ENCODE data around the gene NHLRC2. TPM values are rescaled to one million over a fixed set of nuclear protein-coding genes. Genes with fewer than 3 reads are reported as not detected.

Gene NHLRC2
- 30.9 and 31.2 TPM in 2 replicates for total RNA-seq (2021)
- long read RNA-seq, full-length matches to known transcripts = 29 of 51 reads
- long read RNA-seq, partial matches to known transcripts = 17 of 51 reads
- long read RNA-seq, other reads (novel, unspliced or antisense) = 5 of 51 reads

GRCh38 chr10:113854013-113854760 lies at the start of gene NHLRC2, which contains the start of gene DCLRE1A:
Gene NHLRC2, plus strand, starts transcription at chr10:113854661. Its CDS starts 212 bp downstream, at chr10:113854873.
Gene DCLRE1A, minus strand, starts transcription at chr10:113854082. Its CDS starts 900 bp downstream, at chr10:113853182.
- H3K36me3 Mint-ChIP-seq (ENCODE audit: insufficient read depth in 1 of 3, low read depth in 3 of 3) = peaks cover 0 to 15% (median 3%) of the 10 kb centered on the region in 3 experiments; a peak in 5 of 7 replicates
- Histone ChIP-seq H3T11ph (ENCODE audit: low read length) (peak within 1 kb of the TSS; percentile 24), H2BK120ac (ENCODE audit: low read depth, low read length, poor library complexity, severe bottlenecking) (peak within 1 kb of the TSS; percentile 83), H2BK12ac (ENCODE audit: insufficient read length, low read depth, low read length) (peak within 1 kb of the TSS; percentile 93), H3K4me2 (ENCODE audit: insufficient read depth, insufficient read length, low read length) (peak within 1 kb of the TSS; percentile 78), H2BK15ac (ENCODE audit: low read depth, low read length) (no peak within 1 kb of the TSS; the same call in 1 of the 2 replicates), H2BK5ac (ENCODE audit: insufficient read length, low read length) (peak within 1 kb of the TSS; percentile 90), H3K27me3 (ENCODE audit: insufficient read depth, low read length) (no peaks in the 10 kb centered on the region), H3K18ac (ENCODE audit: insufficient read length, low read depth, low read length) (peak within 1 kb of the TSS; percentile 100), H3K9ac (ENCODE audit: extremely low read depth, insufficient read length, low read length) (peak within 1 kb of the TSS; percentile 100), H3K79me1 (ENCODE audit: insufficient read depth, low read depth, low read length, poor library complexity, severe bottlenecking) (no peaks in the 10 kb centered on the region), H4K91ac (ENCODE audit: insufficient read length, low read depth, low read length) (peak within 1 kb of the TSS; percentile 61), H3K4ac (ENCODE audit: low read depth, low read length) (peak within 1 kb of the TSS; percentile 1; the same call in 1 of the 2 replicates), H3K23ac (ENCODE audit: insufficient read length, low read depth, low read length) (no peak within 1 kb of the TSS), H3K56ac (ENCODE audit: insufficient read length, low read depth, low read length) (peak within 1 kb of the TSS; percentile 93), H3K9me3 (ENCODE audit: control insufficient read depth, low read depth, low read length) (no peaks in the 10 kb centered on the region), H2AK5ac (ENCODE audit: insufficient read length, low read length) (no peak within 1 kb of the TSS), H4K5ac (ENCODE audit: insufficient read length, low read depth, low read length) (peak within 1 kb of the TSS; percentile 97), H3K79me2 (ENCODE audit: insufficient read depth, low read length) (peaks cover 9% of the 10 kb centered on the region; the same call in 1 of the 2 replicates), H2AFZ (ENCODE audit: low read length) (peak within 1 kb of the TSS; percentile 98), H3K27ac (ENCODE audit: insufficient read length, low read depth, low read length) (peak within 1 kb of the TSS; percentile 89), H4K8ac (replicated peaks; ENCODE audit: insufficient read length, low read depth, low read length) (peak within 1 kb of the TSS; percentile 99), H3K4me1 (ENCODE audit: insufficient read depth, low read length) (no peaks in the 10 kb centered on the region), H3K23me2 (ENCODE audit: insufficient read length, low read depth, low read length, poor library complexity, severe bottlenecking) (peaks cover 13% of the 10 kb centered on the region), H4K20me1 (ENCODE audit: control insufficient read depth, insufficient read depth, insufficient read length) (no peaks in the 10 kb centered on the region), H3K14ac (ENCODE audit: insufficient read depth, low read length) (peak within 1 kb of the TSS; percentile 98), H2BK20ac (ENCODE audit: low read depth, low read length, poor library complexity, severe bottlenecking) (no peak within 1 kb of the TSS)
- peaks cover 27 to 32% of the 10 kb centered on the region in 2 experiments for H3K4me1 Mint-ChIP-seq
- peak; percentile 74 for DNase-seq
- no CpG with 5 or more reads among the region's 39 CpGs for WGBS (ENCODE audit: extremely low coverage, insufficient read length, low lambda C conversion rate)
- TF ChIP-seq CTCF (conservative IDR thresholded peaks at IDR 0.05) = no peak
- H3K9me3 Mint-ChIP-seq = no peaks in the 10 kb centered on the region; a peak in 1 of 5 replicates
- no peaks in the 10 kb centered on the region for H3K27me3 Mint-ChIP-seq (ENCODE audit: low read depth)
- H3K4me3 Mint-ChIP-seq = peak within 1 kb of the TSS; percentile 90 to 98
- H3K27ac Mint-ChIP-seq = peak within 1 kb of the TSS; percentile 99 to 100 (median 100)
